ENCODE results near the gene CTIF.

DNA sequence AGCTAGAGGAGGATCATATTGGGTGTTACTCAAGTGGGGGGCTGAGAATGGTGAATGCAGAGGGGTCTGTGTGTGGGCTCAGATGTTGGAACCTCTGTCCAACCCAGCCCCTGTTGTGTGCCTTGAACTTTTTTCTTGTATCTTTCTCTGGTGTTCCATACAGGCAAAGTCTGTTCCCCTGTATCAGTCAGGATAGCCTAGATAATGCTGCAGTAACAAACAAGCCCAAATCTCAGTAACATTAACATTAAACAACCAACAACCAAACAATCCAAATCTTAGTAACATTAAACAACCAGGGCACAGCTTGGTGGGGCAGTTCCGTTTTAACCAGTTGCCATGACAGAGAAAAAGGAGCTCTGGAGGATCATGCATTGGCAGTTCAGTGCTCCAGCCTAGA lies 103.7 kb downstream of the CTIF start:
- TF ChIP-seq, protein P1, sequence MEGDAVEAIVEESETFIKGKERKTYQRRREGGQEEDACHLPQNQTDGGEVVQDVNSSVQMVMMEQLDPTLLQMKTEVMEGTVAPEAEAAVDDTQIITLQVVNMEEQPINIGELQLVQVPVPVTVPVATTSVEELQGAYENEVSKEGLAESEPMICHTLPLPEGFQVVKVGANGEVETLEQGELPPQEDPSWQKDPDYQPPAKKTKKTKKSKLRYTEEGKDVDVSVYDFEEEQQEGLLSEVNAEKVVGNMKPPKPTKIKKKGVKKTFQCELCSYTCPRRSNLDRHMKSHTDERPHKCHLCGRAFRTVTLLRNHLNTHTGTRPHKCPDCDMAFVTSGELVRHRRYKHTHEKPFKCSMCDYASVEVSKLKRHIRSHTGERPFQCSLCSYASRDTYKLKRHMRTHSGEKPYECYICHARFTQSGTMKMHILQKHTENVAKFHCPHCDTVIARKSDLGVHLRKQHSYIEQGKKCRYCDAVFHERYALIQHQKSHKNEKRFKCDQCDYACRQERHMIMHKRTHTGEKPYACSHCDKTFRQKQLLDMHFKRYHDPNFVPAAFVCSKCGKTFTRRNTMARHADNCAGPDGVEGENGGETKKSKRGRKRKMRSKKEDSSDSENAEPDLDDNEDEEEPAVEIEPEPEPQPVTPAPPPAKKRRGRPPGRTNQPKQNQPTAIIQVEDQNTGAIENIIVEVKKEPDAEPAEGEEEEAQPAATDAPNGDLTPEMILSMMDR (conservative IDR thresholded peaks at IDR 0.05; ENCODE audit: low read length) = no peak
- no peak for TF ChIP-seq EZH2phosphoT487 (IDR thresholded peaks at IDR 0.05; ENCODE audit: borderline replicate concordance, low read depth, low read length)

Measured in OCI-LY7 (cell line).